Tibial artery (tissue), 4 donors: ENCODE results near the gene ASCL5.

Experiments used
- DNase-seq, 2 donors: peaks; one replicate each; pipeline ENCODE4 v3.0.0-alpha.2; 2019
- H3K27ac ChIP-seq, 2 donors: fragments of 200-600 bp; sonication (generic) in 1 of 2; 1 replicate in 1 of 2; 2 replicates in 1 of 2; pipeline ENCODE4 v1.5.1; 2018 to 2019; ENCODE audit warnings: mild to moderate bottlenecking in 1 of 2
- H3K27me3 ChIP-seq, 2 donors: fragments of 200-600 bp; sonication (generic) in 1 of 2; one replicate each; pipeline versions ENCODE4 v1.5.1 to v1.6.0; 2016 to 2019
- H3K36me3 ChIP-seq, 3 donors: fragments of 200-600 bp; sonication (generic) in 2 of 3; one replicate each; pipeline ENCODE4 v1.5.1; 2016 to 2019; ENCODE audit warnings: mild to moderate bottlenecking in 2 of 3
- H3K4me1 ChIP-seq, 4 donors: fragments of 200-600 bp; sonication (generic) in 2 of 4; 1 replicate in 3 of 4; 2 replicates in 1 of 4; pipeline ENCODE4 v1.5.1; 2016 to 2019
- H3K4me3 ChIP-seq, 2 donors: fragments of 200-600 bp; sonication (generic) in 1 of 2; 1 replicate in 1 of 2; 2 replicates in 1 of 2; pipeline ENCODE4 v1.5.1; 2018 to 2019; ENCODE audit warnings: mild to moderate bottlenecking in 2 of 2
- H3K9me3 ChIP-seq, 3 donors: fragments of 200-600 bp; sonication (generic) in 1 of 3; one replicate each; pipeline ENCODE4 v1.5.1; 2016 to 2019
- CTCF ChIP-seq, 2 experiments: fragments of 200-600 bp in 1 of 2; fragments of 450-650 bp in 1 of 2; IDR thresholded peaks; one replicate each; pipeline ENCODE4 v1.5.1; 2017 to 2019; ENCODE audit warnings: antibody characterized with exemption in 2 of 2, mild to moderate bottlenecking in 1 of 2, moderate library complexity in 1 of 2
- intact Hi-C: fragments of 100-400 bp; cut with DNase I; formaldehyde crosslinking; loops from one replicate; pipeline ENCODE4 v1.15.0; 2023; ENCODE audit warnings: low total_unique reads

The ASCL5 gene

GRCh38 chr1:201126832-201127754 lies at the start of gene ASCL5:
Gene ASCL5, minus strand, starts transcription at chr1:201127184. Its CDS starts 11,812 bp downstream, at chr1:201115372.
- Histone ChIP-seq H3K27ac (no peak within 1 kb of the TSS), H3K4me1 (no peaks in the 10 kb centered on the region), H3K9me3 (no peaks in the 10 kb centered on the region), H3K36me3 (no peaks in the 10 kb centered on the region), H3K4me3 (no peak within 1 kb of the TSS), H3K27me3 (peaks cover 0 to 41% of the 10 kb centered on the region in 2 donors)
- no peak for TF ChIP-seq CTCF (IDR thresholded peaks at IDR 0.05)
- no peak for DNase-seq
- intact Hi-C loops, result no loop called here

- no peak for DNase-seq
- Histone ChIP-seq H3K4me3 (no peak overlapping the region), H3K27ac (no peak overlapping the region), H3K36me3 (no peaks in the 10 kb centered on the region), H3K9me3 (no peaks in the 10 kb centered on the region), H3K27me3 (peaks cover 0 to 3% of the 10 kb centered on the region in 2 donors), H3K4me1 (peaks cover 0 to 6% (median 3%) of the 10 kb centered on the region in 4 donors)
- no peak for TF ChIP-seq CTCF (IDR thresholded peaks at IDR 0.05)
- intact Hi-C loops, result no loop called here
Observed at GRCh38 chr1:201175820-201176500, 49.0 kb upstream of the ASCL5 start.

- Histone ChIP-seq H3K27ac (no peak overlapping the region), H3K4me3 (no peak overlapping the region), H3K9me3 (no peaks in the 10 kb centered on the region), H3K27me3 (peaks cover 0 to 3% of the 10 kb centered on the region in 2 donors), H3K4me1 (peaks cover 0 to 12% (median 8%) of the 10 kb centered on the region in 4 donors), H3K36me3 (no peaks in the 10 kb centered on the region)
- intact Hi-C loops, result loop anchor here (5.0 kb wide), 1 partner anchor 334 kb away; the partner anchor contains the start of gene CSRP1
- no peak for TF ChIP-seq CTCF (IDR thresholded peaks at IDR 0.05)
- no peak for DNase-seq
Observed at GRCh38 chr1:201173736-201174135, 46.8 kb upstream of the ASCL5 start.

- Histone ChIP-seq H3K36me3 (no peaks in the 10 kb centered on the region), H3K27ac (no peak overlapping the region), H3K9me3 (no peaks in the 10 kb centered on the region), H3K4me3 (no peak overlapping the region), H3K27me3 (peaks cover 0 to 3% of the 10 kb centered on the region in 2 donors), H3K4me1 (peaks cover 0 to 12% (median 8%) of the 10 kb centered on the region in 4 donors)
- TF ChIP-seq CTCF (IDR thresholded peaks at IDR 0.05), result no peak
- intact Hi-C loops, result loop anchor here (5.0 kb wide), 1 partner anchor 334 kb away; the partner anchor contains the start of gene CSRP1
- no peak for DNase-seq
Observed at GRCh38 chr1:201172999-201173610, 46.1 kb upstream of the ASCL5 start.

- no peak for DNase-seq
- H3K9me3 ChIP-seq, result no peaks in the 10 kb centered on the region
- H3K27me3 ChIP-seq, result peaks cover 0 to 3% of the 10 kb centered on the region in 2 donors
- no peak overlapping the region for H3K27ac ChIP-seq
- intact Hi-C loops, result loop anchor here (5.0 kb wide), 1 partner anchor 335 kb away; the partner anchor contains the start of gene CSRP1
- TF ChIP-seq CTCF (IDR thresholded peaks at IDR 0.05), result no peak
- H3K4me3 ChIP-seq, result no peak overlapping the region
- no peaks in the 10 kb centered on the region for H3K36me3 ChIP-seq
- H3K4me1 ChIP-seq, result peaks cover 0 to 12% (median 8%) of the 10 kb centered on the region in 4 donors
Observed at GRCh38 chr1:201172326-201172725, 45.3 kb upstream of the ASCL5 start.
